ENCODE results near the gene ECI1. TPM values are rescaled to one million over a fixed set of nuclear protein-coding genes. Genes with fewer than 3 reads are reported as not detected.

ECI1 gene
- total and polyA plus RNA-seq, 2 of the 13 experiments (the other 11 are each of a cell fraction or from before 2014, with no cell fraction given), result 82.0 to 102 TPM

DNA sequence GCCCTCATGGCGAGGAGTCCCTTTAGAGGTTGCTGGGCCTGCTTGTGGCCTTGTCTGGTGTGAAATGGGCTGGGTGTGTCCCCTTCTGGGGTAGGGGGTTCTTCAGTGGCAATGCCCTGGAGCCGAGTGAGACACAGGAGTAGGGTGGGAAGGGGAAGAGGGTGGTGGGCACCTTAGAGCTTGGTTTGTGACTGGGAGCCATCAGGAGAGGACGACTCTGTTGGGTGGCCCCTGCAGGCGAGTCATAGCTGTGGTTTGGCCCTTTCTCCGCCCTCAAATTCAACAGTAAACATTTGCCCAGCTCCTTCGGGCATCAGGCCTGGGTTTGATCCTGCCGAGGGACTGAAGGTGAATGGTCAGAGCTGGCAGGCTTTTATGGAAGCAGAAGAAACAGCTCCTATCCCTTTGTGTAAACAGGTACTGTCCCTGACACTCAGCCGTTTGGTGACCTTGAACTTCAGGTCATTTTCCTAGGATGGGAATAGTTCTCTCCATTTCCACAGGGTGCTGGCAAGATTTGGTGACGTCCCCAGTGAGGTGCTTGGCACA is 25.1 kb downstream of the ECI1 start (continued):
- TF ChIP-seq, protein P1, sequence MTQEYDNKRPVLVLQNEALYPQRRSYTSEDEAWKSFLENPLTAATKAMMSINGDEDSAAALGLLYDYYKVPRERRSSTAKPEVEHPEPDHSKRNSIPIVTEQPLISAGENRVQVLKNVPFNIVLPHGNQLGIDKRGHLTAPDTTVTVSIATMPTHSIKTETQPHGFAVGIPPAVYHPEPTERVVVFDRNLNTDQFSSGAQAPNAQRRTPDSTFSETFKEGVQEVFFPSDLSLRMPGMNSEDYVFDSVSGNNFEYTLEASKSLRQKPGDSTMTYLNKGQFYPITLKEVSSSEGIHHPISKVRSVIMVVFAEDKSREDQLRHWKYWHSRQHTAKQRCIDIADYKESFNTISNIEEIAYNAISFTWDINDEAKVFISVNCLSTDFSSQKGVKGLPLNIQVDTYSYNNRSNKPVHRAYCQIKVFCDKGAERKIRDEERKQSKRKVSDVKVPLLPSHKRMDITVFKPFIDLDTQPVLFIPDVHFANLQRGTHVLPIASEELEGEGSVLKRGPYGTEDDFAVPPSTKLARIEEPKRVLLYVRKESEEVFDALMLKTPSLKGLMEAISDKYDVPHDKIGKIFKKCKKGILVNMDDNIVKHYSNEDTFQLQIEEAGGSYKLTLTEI (CRISPR knock-in tag; conservative IDR thresholded peaks at IDR 0.05), result no peak
- no peak for TF ChIP-seq NR1H2 (CRISPR knock-in tag; IDR thresholded peaks at IDR 0.05; ENCODE audit: borderline replicate concordance, low read depth)
- no peak for TF ChIP-seq CREBL2 (CRISPR knock-in tag; IDR thresholded peaks at IDR 0.05; ENCODE audit: borderline replicate concordance)
- no peak for TF ChIP-seq MXI1 (IDR thresholded peaks at IDR 0.05; ENCODE audit: borderline replicate concordance, low read depth, low read length)
- TF ChIP-seq NFAT5 (CRISPR knock-in tag; IDR thresholded peaks at IDR 0.05), result no peak
- TF ChIP-seq FOSL1 (CRISPR knock-in tag; IDR thresholded peaks at IDR 0.05; ENCODE audit: borderline replicate concordance), result no peak
- TF ChIP-seq KAT8 (CRISPR knock-in tag; IDR thresholded peaks at IDR 0.05), result peak; percentile 71
- TF ChIP-seq, protein P2, sequence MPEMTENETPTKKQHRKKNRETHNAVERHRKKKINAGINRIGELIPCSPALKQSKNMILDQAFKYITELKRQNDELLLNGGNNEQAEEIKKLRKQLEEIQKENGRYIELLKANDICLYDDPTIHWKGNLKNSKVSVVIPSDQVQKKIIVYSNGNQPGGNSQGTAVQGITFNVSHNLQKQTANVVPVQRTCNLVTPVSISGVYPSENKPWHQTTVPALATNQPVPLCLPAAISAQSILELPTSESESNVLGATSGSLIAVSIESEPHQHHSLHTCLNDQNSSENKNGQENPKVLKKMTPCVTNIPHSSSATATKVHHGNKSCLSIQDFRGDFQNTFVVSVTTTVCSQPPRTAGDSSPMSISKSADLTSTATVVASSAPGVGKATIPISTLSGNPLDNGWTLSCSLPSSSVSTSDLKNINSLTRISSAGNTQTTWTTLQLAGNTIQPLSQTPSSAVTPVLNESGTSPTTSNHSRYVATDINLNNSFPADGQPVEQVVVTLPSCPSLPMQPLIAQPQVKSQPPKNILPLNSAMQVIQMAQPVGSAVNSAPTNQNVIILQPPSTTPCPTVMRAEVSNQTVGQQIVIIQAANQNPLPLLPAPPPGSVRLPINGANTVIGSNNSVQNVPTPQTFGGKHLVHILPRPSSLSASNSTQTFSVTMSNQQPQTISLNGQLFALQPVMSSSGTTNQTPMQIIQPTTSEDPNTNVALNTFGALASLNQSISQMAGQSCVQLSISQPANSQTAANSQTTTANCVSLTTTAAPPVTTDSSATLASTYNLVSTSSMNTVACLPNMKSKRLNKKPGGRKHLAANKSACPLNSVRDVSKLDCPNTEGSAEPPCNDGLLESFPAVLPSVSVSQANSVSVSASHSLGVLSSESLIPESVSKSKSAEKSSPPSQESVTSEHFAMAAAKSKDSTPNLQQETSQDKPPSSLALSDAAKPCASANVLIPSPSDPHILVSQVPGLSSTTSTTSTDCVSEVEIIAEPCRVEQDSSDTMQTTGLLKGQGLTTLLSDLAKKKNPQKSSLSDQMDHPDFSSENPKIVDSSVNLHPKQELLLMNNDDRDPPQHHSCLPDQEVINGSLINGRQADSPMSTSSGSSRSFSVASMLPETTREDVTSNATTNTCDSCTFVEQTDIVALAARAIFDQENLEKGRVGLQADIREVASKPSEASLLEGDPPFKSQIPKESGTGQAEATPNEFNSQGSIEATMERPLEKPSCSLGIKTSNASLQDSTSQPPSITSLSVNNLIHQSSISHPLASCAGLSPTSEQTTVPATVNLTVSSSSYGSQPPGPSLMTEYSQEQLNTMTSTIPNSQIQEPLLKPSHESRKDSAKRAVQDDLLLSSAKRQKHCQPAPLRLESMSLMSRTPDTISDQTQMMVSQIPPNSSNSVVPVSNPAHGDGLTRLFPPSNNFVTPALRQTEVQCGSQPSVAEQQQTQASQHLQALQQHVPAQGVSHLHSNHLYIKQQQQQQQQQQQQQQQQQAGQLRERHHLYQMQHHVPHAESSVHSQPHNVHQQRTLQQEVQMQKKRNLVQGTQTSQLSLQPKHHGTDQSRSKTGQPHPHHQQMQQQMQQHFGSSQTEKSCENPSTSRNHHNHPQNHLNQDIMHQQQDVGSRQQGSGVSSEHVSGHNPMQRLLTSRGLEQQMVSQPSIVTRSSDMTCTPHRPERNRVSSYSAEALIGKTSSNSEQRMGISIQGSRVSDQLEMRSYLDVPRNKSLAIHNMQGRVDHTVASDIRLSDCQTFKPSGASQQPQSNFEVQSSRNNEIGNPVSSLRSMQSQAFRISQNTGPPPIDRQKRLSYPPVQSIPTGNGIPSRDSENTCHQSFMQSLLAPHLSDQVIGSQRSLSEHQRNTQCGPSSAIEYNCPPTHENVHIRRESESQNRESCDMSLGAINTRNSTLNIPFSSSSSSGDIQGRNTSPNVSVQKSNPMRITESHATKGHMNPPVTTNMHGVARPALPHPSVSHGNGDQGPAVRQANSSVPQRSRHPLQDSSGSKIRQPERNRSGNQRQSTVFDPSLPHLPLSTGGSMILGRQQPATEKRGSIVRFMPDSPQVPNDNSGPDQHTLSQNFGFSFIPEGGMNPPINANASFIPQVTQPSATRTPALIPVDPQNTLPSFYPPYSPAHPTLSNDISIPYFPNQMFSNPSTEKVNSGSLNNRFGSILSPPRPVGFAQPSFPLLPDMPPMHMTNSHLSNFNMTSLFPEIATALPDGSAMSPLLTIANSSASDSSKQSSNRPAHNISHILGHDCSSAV (CRISPR knock-in tag; IDR thresholded peaks at IDR 0.05; ENCODE audit: borderline replicate concordance), result no peak
- TF ChIP-seq ONECUT2 (CRISPR knock-in tag; IDR thresholded peaks at IDR 0.05), result no peak
- TF ChIP-seq AGO2 (optimal IDR thresholded peaks at IDR 0.05; ENCODE audit: low read depth, low read length), result no peak
- TF ChIP-seq SP1 (IDR thresholded peaks at IDR 0.05), result no peak
- peak; percentile 24; the same call in 1 of the 2 replicates for TF ChIP-seq SP1 (CRISPR knock-in tag; IDR thresholded peaks at IDR 0.05)
- TF ChIP-seq DMAP1 (CRISPR knock-in tag; IDR thresholded peaks at IDR 0.05), result no peak
- TF ChIP-seq ZBTB1 (CRISPR knock-in tag; IDR thresholded peaks at IDR 0.05; ENCODE audit: borderline replicate concordance), result no peak
- TF ChIP-seq ATF1 (CRISPR knock-in tag; IDR thresholded peaks at IDR 0.05), result no peak
- TF ChIP-seq ZNF296 (CRISPR knock-in tag; conservative IDR thresholded peaks at IDR 0.05), result no peak

Measured in HepG2 (cell line).